Stimulated activated CD4-positive, alpha-beta T cell treated with anti-CD3 and anti-CD28 coated beads, Interleukin-2, amount 100 ng/mL, for 48 hours (primary cell): Measurements from ENCODE around the gene CRACR2B.

Source experiments
- DNase-seq, 2 donors: peaks; one replicate each; pipeline ENCODE4 v3.0.0-alpha.2; 2020

The CRACR2B gene

GRCh38 chr11:811446-812245 is 16.1 kb upstream of the CRACR2B start:
- DNase-seq: no peak

- no peak for DNase-seq
Observed at GRCh38 chr11:812390-812789, 15.3 kb upstream of the CRACR2B start.

- no peak for DNase-seq
Observed at GRCh38 chr11:813072-813455, 14.7 kb upstream of the CRACR2B start.

- DNase-seq: no peak
Observed at GRCh38 chr11:813456-814096, 14.1 kb upstream of the CRACR2B start.

- no peak for DNase-seq
Observed at GRCh38 chr11:815675-816432, 11.9 kb upstream of the CRACR2B start.

GRCh38 chr11:816433-816779 is 11.3 kb upstream of the CRACR2B start:
- DNase-seq: no peak

- DNase-seq: no peak
Observed at GRCh38 chr11:818396-819128, 9.2 kb upstream of the CRACR2B start, which contains the start of gene PNPLA2. PNPLA2 (plus strand) TSS chr11:818914; CDS start chr11:819719, 805 bp downstream.

GRCh38 chr11:819129-819931 is 8.4 kb upstream of the CRACR2B start:
- DNase-seq: peak; percentile 87 to 92

- peak; percentile 83 to 87 for DNase-seq
Observed at GRCh38 chr11:819943-820649, 7.6 kb upstream of the CRACR2B start.

GRCh38 chr11:820655-821511 is 6.8 kb upstream of the CRACR2B start:
- DNase-seq: no peak

- no peak for DNase-seq
Observed at GRCh38 chr11:821512-822371, 6.0 kb upstream of the CRACR2B start.

GRCh38 chr11:823441-824291 is 4.1 kb upstream of the CRACR2B start:
- DNase-seq: no peak

- DNase-seq: no peak
Observed at GRCh38 chr11:824292-824880, 3.3 kb upstream of the CRACR2B start.

- DNase-seq: no peak
Observed at GRCh38 chr11:824942-825341, 2.8 kb upstream of the CRACR2B start.

- no peak for DNase-seq
Observed at GRCh38 chr11:825366-826226, 2.1 kb upstream of the CRACR2B start.

- no peak for DNase-seq
Observed at GRCh38 chr11:826227-826621, 1.5 kb upstream of the CRACR2B start.

GRCh38 chr11:826836-827145 is 928 bp upstream of the CRACR2B start:
- DNase-seq: no peak
